ENCODE data around the gene CAPRIN2. TPM values are rescaled to one million over a fixed set of nuclear protein-coding genes. Genes with fewer than 3 reads are reported as not detected.

The CAPRIN2 gene
- total and polyA plus RNA-seq, 2 of the 4 experiments (the other 2 are of a cell fraction): 18.9 to 23.8 TPM

GRCh38 chr12:30729547-30729946 is 25.2 kb downstream of the CAPRIN2 start:
- ChIA-PET CTCF (no interaction called here), POLR2A (ENCODE audit: unreplicated experiment) (no interaction called here)
- no peak overlapping the region for H4K8ac ChIP-seq (ENCODE audit: low read depth in 2 of 2, low read length in 2 of 2)
- intact Hi-C loops (cut with micrococcal nuclease) (no loop called here), in situ Hi-C loops (cut with MboI; ENCODE audit: low sequenced_read_pairs) (no loop called here), dilution Hi-C loops (cut with HindIII; ENCODE audit: low sequenced_read_pairs, unreplicated experiment) (no loop called here)
- H2AK5ac ChIP-seq (ENCODE audit: low read depth, low read length): no peak overlapping the region
- no peaks in the 10 kb centered on the region for H3K27me3 ChIP-seq (ENCODE audit: control insufficient read depth, insufficient read depth, low read length)
- H3K56ac ChIP-seq (ENCODE audit: extremely low read depth, insufficient read depth, low read length): no peak overlapping the region
- no peak overlapping the region for H3K23ac ChIP-seq (ENCODE audit: low read depth, low read length)
- no peak overlapping the region for H4K5ac ChIP-seq (ENCODE audit: low read depth, low read length)
- DNase-seq: no peak
- no peak for ATAC-seq (ENCODE audit: low read depth)
- peaks cover 12% of the 10 kb centered on the region for H3K36me3 ChIP-seq (ENCODE audit: control insufficient read depth, insufficient read depth, low read length)
- no peak overlapping the region for H3K4me2 ChIP-seq (ENCODE audit: low read depth, low read length)
- H2AK9ac ChIP-seq (replicated peaks; ENCODE audit: low read depth, low read length, poor library complexity): no peak overlapping the region
- H3K27ac ChIP-seq (ENCODE audit: insufficient read depth, low read length): no peak overlapping the region
- H3K79me1 ChIP-seq (ENCODE audit: low read depth in 1 of 2, low read length in 2 of 2): peaks cover 6 to 16% of the 10 kb centered on the region in 2 experiments; a peak in 3 of 4 replicates
- no peaks in the 10 kb centered on the region for H4K20me1 ChIP-seq (ENCODE audit: insufficient read depth, low read length)
- no peak for TF ChIP-seq CHD1 (IDR thresholded peaks at IDR 0.05; ENCODE audit: low read depth, low read length)
- no peak for TF ChIP-seq BHLHE40 (IDR thresholded peaks at IDR 0.05; ENCODE audit: low read depth, low read length)
- no peak for TF ChIP-seq ELK1 (IDR thresholded peaks at IDR 0.05; ENCODE audit: borderline replicate concordance, low read depth, low read length)
- TF ChIP-seq POLR2A (IDR thresholded peaks at IDR 0.05; ENCODE audit: low read depth, low read length): no peak
- no peak for TF ChIP-seq MXI1 (IDR thresholded peaks at IDR 0.05; ENCODE audit: borderline replicate concordance, low read depth, low read length)
- TF ChIP-seq NFE2L2 (IDR thresholded peaks at IDR 0.05; ENCODE audit: low read depth, low read length): no peak
- TF ChIP-seq RFX5 (IDR thresholded peaks at IDR 0.05; ENCODE audit: low read depth, low read length): no peak
- TF ChIP-seq MAFK (IDR thresholded peaks at IDR 0.05; ENCODE audit: low read depth, low read length): no peak
- no peak for TF ChIP-seq CEBPB (IDR thresholded peaks at IDR 0.05; ENCODE audit: low read depth, low read length)
- TF ChIP-seq USF2 (IDR thresholded peaks at IDR 0.05; ENCODE audit: low read depth, low read length): no peak
- TF ChIP-seq FOS (IDR thresholded peaks at IDR 0.05; ENCODE audit: low read depth, low read length): no peak
- TF ChIP-seq SMC3 (IDR thresholded peaks at IDR 0.05; ENCODE audit: low read depth, low read length): no peak
- H2BK15ac ChIP-seq (ENCODE audit: low read depth, low read length): no peak overlapping the region
- no peak overlapping the region for H2BK5ac ChIP-seq (ENCODE audit: low read depth, low read length, poor library complexity, severe bottlenecking)
- 100% methylated on average over 1 of the region's 4 CpGs; no CpG with 5 or more reads in 1 of the 2 experiments for WGBS, 2 experiments (ENCODE audit: extremely low coverage in 2 of 2, insufficient read length in 1 of 2)
- no peak overlapping the region for H2BK120ac ChIP-seq (ENCODE audit: low read depth, low read length)
- no peak overlapping the region for H2AFZ ChIP-seq (replicated peaks; ENCODE audit: low read length, poor library complexity)
- no peak overlapping the region for H2BK20ac ChIP-seq (ENCODE audit: low read depth, low read length)
- peaks cover 3% of the 10 kb centered on the region for H3K4me1 ChIP-seq (ENCODE audit: control insufficient read depth, insufficient read depth, low read length)
- H3K9me1 ChIP-seq (ENCODE audit: insufficient read depth, low read length): no peaks in the 10 kb centered on the region; the same call in 1 of the 2 replicates
- no TSS peak for BruUV-seq (replicated peaks)
- no peak overlapping the region for H3K9ac ChIP-seq (ENCODE audit: low read depth, low read length)
- no peak overlapping the region for H4K91ac ChIP-seq (ENCODE audit: insufficient read depth, low read depth, low read length)
- H3K9me3 ChIP-seq (ENCODE audit: control insufficient read depth, insufficient read depth, low read length): no peaks in the 10 kb centered on the region
- no peak overlapping the region for H3K4ac ChIP-seq (ENCODE audit: low read depth, low read length)
- H3K14ac ChIP-seq (replicated peaks; ENCODE audit: low read depth, low read length): no peak overlapping the region
- no peak overlapping the region for H3K4me3 ChIP-seq (ENCODE audit: insufficient read depth, low read depth, low read length)
- no peak overlapping the region for H3K18ac ChIP-seq (ENCODE audit: low read depth, low read length)

Measured in IMR-90 (cell line).